Frontal cortex (tissue), 4 donors: ENCODE data around the gene OR6F1. TPM values are rescaled to one million over a fixed set of nuclear protein-coding genes. Genes with fewer than 3 reads are reported as not detected.
"Not testable (repeated sequence)": the region's sequence is repeated elsewhere in the genome, so short reads cannot be mapped to it uniquely, and the experiment has no call there.

Source experiments
- DNase-seq, 2 donors: peaks; one replicate each; pipeline ENCODE4 v3.0.0; 2012; ENCODE audit warnings: low spot score in 2 of 2
- FAIRE-seq: peaks from 2 replicates; lab custom pipeline; 2012; peaks lifted over from hg19 to GRCh38; lab: Jason Lieb, UNC
- total RNA-seq: library from RNA; depleted of rRNA; stranded (reverse); fragments of >200 nt; gene quantifications from one replicate; pipeline ENCODE4 v1.2.3, GENCODE V29; 2014
- donor health status: control.
- donor health status: control.
- donor health status: control.

Gene OR6F1
- not detected for total RNA-seq

DNA sequence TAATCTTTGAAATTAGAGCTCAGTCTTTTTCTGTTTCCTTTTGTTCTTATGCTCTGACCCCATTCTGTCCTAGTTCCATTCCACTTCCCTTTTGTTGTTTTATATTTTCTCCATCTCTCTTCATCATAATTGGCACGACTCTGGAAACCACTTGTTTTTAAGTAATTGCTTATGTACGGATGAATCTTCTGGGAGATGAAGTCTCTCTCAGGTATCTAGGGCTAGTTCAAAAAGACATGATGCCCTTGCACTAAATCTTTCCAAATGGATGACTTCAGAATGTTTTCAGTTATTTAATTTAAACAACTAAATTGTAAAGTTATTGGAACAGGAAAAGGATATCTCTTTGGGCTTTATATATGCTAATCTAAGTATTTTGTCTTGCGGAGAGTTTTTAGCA lies at the start of gene OR6F1:
Gene OR6F1, minus strand, starts transcription at position 101 of the 400 bp plus-strand sequence. CDS start 3,891 bp downstream, outside the sequence.
- DNase-seq, result no peak
- no peak for FAIRE-seq

DNA sequence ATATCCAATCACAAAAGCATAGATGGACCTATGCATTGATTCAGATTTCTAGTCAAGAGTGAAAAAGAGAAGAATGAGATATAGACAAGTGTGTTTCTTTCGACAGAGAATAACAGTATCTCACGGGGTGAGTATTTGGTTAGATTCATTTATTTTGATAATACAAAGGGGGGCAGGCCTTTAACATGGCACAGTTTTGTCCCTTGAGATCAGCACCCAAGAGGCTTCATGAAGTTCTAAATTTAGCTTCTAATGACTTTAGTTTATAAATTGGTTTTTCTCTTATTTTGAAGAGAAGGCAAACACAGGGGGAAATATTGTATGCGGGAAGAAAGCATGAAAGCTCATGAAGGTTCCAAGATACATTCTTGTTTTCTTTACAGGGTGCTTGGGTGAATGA lies 44.0 kb upstream of the OR6F1 start, which contains the start of gene OR1C1:
Gene OR1C1, minus strand, starts transcription at position 101 of the 400 bp plus-strand sequence. CDS start 2,150 bp downstream, outside the sequence.
- FAIRE-seq (no peak), DNase-seq (no peak)

DNA sequence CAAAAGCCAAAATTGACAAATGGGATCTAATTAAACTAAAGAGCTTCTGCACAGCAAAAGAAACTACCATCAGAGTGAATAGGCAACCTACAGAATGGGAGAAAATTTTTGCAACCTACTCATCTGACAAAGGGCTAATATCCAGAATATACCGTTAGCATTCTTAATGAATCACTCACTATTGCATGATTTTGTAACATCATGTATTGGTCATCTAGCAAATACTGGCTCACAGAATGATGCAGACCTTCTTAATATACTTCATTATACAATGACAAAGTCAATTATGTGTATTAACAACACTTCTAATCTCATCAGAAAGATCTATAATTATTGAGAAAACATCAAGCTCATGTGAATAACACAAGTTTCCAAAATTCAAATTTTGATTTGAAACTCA lies 37.9 kb upstream of the OR6F1 start:
- DNase-seq, FAIRE-seq: not testable (repeated sequence)

DNA sequence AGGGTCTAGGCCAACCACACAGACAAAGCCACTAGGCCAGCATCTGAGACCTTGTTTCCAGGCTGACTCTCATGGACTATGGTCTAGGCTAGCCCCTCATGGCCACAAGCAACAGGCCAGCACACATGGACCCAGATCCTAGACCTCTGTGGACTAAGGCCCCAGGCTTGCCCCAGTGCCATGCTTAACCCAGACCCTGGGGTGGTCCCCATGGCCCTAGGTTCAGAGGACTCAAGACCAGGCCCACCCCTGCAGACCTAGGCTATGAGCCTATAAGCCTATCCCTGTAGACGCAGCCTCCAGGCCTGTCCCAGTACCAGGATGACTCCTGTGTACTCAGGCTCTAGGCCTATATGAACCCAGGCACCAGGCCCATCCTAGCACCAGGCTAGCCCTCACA lies 33.4 kb upstream of the OR6F1 start:
- DNase-seq (no peak), FAIRE-seq (no peak)

DNA sequence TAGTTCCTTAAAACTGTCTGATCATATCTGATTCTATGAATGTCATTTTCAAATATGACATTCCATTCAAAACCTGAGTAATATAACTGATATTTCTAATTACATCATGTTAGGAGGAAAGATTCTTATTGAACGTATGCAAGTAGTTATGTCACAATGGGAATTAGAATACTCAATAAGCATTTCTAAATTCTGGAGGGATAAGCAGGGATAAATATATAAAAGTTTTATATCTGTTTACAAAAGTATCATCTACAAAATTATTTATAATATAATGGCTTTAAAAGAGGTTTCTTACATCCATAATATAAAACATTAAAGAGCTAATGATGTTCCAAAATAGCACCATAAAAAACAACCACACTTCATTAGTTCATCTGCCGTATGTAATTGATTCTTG lies 31.6 kb upstream of the OR6F1 start, which contains the start of gene OR14A2:
Gene OR14A2, minus strand, starts transcription at position 101 of the 400 bp plus-strand sequence.
- no peak for DNase-seq
- no peak for FAIRE-seq

DNA sequence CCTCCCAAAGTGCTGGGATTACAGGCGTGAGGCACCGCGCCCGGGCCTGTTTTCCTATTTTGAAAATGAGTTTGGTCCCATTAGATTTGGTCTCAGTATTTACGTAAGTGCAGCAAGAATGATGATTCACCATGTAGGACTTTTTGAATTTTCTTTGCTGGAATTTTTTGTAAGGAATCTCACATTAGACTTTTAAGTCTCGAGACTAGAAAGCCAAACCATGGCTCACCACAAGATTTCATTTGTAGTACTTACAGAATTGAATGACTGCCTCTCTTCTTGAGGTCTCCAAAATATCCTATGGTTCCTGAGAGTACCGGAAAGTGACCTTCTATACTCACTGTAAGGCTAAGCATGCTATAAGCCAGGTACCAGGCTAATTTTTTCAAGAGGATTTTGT lies 31.2 kb upstream of the OR6F1 start:
- FAIRE-seq (no peak), DNase-seq (no peak)

DNA sequence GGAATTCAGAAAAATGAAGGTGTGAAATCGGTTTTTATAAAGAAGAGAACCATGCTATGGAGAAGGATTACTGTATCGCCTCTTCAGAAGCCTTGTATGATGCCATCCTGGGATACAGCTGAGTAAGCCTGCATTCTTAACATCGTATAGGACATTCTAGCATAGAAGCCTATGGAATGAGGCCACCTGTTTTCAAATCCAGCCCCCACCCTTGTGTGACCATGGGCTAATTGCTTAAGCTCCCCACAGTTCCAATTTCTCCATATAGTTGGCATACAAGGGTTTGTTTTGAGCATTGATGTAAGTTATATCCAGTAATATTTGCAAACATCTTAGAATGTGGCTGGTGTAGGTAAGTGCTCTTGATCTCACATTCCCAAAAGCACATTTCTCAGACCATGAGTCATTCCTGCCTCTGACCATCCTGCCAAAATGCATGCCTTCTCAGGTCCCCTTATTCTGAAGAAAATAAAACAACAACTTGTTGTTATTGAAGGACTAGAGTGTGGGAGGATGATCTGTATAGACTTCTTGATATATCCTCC lies 30.0 kb upstream of the OR6F1 start:
- FAIRE-seq (no peak), DNase-seq (no peak)

DNA sequence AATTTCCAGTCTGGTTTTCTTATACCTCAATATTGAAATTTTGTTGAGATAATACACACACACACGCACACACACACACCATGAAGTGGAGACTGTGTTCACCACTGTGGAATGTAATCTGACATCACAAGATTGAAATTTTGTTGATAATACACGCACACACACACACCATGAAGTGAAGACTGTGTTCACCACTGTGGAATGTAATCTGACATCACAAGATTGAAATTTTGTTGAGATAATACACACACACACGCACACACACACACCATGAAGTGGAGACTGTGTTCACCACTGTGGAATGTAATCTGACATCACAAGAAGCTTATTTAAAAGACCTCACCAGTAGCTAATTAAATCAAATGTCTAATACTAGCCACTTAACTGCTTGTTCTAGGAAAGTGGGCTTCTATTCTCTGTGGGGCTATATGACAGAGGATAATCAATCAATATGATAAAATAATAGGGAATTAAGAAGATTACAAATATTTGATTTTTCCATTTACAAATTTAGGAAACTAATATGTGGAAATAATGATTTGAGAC lies 25.8 kb upstream of the OR6F1 start:
- not testable (repeated sequence) for DNase-seq, FAIRE-seq

DNA sequence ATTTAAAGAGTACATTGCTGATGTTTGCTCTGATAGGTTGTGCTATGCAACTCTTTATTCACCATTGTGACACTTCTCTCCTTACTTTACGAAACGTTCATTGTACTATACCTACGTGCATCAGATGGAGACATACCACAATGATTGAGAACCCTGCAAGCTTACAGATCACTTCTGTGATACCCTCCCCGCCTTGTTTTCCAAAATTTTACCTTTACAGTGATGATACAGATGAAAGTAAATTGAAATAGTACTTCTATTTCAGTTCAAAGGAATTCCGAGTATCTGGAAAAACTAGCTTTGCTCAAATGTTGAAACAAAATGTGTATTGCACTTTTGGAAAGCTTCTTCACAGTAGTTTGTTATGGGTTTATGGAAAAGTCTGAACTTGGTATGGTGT lies 25.3 kb upstream of the OR6F1 start:
- FAIRE-seq (no peak), DNase-seq (no peak)

DNA sequence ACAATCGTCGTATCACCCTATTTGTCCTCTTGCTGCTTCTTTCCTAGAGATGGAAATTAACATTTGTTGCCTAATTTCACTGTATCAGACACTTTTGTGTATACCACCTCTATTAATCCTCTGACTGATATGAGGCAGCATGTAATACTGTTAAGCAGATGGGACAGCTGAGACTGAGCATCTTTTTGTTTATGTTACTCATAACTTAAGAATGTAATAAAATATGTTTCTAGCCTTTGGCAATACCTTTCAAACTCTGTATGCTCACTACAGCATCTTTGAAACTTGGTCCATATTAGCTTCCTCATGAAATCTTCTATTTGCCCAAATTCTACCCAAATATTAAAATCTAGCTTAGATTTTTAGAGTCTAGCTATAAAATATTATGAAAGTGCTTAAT lies 24.3 kb upstream of the OR6F1 start:
- FAIRE-seq (no peak), DNase-seq (no peak)

DNA sequence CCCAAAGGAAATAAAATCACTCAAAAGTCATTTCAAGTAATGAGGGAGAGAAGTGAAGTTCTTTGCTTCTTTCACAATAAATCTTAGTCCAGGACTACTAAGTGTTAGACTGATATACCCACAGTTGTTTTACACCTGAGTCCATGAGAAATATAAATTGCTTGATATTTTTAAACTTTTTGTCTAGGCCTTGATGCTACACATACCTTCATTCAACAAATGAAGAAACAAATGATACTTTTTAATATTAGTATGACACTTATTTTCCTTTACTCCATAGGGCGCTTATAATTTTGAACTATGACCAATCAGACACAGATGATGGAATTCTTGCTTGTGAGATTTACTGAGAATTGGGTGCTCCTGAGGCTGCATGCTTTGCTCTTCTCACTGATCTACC lies 21.9 kb upstream of the OR6F1 start, which contains the start of gene OR14K1:
Gene OR14K1, plus strand, starts transcription at position 301 of the 400 bp plus-strand sequence. Its CDS starts 0 bp downstream, at position 301.
- DNase-seq (no peak), FAIRE-seq (no peak)

DNA sequence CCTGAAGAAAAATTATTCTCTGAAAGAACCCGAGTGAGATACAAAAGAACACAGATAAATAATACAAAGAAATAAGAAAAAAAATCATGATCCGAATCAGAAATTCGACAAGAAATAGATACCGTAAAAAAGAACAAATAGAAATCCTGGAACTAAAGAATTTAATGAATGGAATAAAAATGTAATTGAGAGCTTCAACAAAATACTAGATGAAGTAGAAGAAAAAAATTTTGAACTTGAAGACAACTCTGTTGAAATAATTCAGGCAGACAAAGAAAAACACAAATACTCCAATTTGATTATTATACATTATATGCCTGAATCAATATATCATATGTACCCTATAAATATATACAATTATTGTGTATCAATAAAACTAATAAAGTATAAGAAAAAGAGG lies 4.8 kb upstream of the OR6F1 start:
- DNase-seq, result no peak
- peak; percentile 17 for FAIRE-seq

DNA sequence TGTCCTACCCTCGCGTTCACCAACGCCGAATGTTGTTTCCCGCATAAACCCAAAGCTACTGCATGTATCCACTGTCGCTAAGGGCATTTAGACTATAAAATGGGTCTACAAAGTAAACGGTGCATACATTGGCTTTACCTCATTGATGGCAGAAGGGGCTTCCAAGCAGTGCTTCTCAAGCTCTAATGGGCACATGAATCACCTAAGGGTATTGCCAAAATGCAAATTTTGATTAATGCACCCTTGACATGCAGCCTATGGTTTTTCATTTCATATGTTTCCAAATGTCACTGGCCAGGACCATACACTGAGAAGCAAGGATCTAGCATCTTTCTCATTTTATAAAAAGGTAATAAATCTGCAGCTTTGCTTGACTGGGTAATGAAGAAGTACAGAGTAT lies 2.7 kb downstream of the OR6F1 start:
- FAIRE-seq, result no peak
- DNase-seq, result no peak

DNA sequence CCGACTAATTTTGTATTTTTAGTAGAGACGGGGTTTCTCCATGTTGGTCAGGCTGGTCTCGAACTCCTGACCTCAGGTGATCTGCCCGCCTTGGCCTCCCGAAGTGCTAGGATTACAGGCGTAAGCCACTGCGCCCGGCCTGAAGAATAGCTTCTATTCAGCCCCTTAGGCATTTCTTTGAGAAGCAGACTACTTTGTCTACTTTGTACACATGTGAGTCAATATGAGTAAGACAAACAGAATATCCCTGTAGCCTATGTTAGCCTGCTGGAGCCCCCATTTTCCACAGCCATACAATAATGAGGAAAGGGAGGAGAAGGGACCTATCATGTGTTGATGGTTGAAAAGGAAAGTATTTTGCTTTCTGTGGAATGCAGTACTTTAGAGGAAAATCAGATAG lies 5.8 kb downstream of the OR6F1 start:
- not testable (repeated sequence) for DNase-seq, FAIRE-seq

DNA sequence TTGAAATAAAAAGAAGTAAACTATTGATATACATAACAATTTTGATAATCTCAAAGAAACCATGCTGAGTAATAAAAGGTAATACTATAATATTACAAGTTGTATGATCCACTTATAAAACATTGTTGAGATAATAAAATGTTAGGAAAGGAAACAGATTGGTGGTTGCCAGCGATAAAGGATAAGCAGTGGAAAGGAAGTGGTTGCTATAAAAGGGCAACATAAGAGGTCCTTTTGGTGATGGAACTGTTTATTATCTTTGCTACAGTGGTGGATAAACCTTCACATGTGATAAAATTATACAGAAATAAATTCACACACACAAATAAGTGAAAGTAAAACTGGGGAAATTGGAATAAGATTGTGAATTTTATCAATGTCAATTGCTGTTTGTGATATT lies 15.1 kb downstream of the OR6F1 start:
- no peak for DNase-seq
- no peak for FAIRE-seq

DNA sequence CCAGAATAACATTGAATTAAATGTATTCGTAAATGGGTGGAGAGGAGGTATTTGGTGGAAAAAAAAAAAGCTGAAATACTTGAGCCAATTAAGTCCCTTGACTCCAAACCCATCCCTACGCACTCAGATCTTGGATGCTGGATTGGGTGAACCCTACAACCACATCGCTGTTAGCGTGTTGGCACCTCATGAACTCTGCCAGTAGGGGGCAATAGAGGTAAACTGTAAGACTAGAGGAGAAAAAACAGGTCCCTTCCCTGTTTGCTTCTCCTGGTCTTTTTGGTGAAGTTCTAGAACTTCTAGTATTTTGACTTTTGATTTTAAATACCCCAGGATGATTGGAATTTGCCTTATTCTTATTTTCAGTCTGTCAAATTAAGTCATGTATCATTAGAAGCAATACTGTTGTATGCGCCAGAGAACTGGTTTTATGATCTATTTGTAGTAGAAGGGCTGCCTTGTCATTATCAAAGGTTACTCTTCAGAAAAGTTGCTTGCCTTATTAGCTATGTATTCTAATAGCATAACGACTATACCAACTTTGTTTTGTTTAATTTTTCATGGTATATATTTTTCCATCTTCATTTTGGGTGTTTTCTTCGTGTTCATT lies 35.1 kb downstream of the OR6F1 start:
- DNase-seq (no peak), FAIRE-seq (no peak)

DNA sequence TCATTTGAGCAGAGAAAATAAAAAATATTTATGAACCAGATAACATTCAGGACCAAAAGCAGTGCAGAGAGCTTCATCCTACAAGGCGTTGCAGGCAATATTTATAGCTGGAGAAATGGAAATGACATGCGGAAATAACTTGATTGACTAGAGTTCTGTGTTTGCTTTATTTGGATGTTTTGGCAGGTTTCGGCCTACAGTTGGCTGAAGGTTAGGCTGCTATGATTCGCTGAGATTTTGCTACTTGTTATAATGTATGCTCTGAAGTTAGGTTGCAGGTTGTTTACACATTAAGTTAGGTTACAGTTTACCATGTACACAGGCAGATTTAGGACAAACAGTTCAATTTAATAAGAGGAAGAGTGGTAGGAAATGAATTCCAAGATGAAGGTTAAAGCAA lies 36.3 kb downstream of the OR6F1 start:
- DNase-seq (no peak), FAIRE-seq (no peak)

DNA sequence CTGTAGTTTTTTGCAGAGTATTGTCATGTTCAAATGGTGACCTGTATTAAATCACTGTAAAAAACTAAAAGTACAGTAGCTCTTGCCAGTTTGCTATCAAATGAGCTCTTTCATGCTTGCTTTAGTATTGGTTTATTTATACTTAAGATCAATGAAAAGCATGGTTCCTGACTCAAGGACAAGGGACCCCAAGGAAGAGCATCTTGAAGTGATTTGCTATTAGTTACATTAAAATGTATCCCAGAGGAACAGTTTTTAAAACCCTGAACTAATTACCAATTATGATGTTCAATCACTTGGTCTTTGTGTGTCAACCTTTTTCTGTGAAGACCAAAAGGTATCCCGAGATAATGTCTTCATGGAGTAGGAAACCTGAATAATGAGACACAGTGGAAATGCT lies 36.8 kb downstream of the OR6F1 start, which contains the start of gene OR13G1:
Gene OR13G1, minus strand, starts transcription at position 101 of the 400 bp plus-strand sequence. CDS start 6,698 bp downstream, outside the sequence.
- DNase-seq (no peak), FAIRE-seq (no peak)

DNA sequence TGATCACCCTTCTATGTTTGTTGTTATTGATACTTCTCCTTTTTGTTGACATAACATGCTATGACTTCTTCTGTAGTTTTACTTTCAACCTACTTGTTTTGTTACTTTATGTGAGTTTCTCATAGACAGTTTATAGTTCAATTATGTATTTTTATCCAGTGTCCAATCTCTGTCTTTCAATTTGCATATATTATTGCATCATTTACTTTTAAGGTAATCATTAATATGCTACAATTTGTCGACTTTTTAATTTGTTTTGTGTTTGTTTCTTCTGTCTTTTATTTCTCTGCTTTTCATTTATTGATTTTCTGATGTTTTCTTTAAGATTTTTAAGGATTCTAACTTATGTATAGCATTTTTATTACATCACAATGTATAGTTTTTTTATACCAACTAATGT lies 47.2 kb downstream of the OR6F1 start:
- DNase-seq (no peak), FAIRE-seq (peak; percentile 68)
